ENCODE measurements around the gene SPNS3.

DNA sequence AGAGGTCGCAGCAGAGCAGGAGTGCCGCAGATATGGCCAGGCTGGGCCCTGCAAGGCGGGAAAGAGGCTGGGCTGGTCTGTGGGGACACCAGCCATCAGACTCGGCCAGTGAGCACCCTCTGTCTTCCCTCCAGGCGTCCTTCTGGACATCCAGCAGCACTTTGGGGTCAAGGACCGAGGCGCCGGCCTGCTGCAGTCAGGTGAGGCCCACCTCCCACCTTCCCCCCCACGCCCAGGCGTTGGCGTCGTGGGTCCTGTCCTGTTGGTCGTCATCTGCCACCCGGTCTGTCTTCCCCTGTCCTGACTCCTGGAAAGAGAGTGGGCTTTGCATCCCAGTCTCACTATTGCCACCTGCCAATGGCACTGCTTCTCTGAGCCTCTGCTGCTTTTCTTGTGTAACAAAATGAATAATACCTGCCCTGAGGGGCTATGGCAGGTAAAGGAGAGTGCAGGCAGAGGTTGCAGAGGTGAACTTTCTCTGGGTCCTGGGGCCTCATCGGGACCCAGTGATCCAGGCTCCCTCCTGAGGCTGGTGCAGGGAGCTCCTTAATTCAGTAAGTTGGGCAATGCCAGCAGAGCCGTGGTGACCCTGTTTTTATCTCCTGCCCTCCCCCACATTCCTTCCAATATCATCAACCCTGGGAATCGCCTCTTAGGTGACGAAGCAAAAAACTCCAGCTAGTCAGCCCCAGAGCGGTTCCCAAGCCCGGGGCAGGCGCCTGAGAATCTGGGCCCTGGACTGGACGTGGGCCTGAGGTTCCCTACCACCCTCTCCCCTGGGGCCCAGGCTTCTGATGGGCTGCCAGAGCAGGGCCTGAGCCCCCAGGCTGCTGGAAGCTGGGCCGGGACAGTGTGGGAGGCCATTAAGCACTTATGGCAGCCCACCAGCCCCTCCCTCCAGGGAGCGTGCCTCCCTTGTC, 79.6 kb downstream of the SPNS3 start:
- TF ChIP-seq POLR2A (IDR thresholded peaks at IDR 0.05): no peak
- TF ChIP-seq, protein P1, sequence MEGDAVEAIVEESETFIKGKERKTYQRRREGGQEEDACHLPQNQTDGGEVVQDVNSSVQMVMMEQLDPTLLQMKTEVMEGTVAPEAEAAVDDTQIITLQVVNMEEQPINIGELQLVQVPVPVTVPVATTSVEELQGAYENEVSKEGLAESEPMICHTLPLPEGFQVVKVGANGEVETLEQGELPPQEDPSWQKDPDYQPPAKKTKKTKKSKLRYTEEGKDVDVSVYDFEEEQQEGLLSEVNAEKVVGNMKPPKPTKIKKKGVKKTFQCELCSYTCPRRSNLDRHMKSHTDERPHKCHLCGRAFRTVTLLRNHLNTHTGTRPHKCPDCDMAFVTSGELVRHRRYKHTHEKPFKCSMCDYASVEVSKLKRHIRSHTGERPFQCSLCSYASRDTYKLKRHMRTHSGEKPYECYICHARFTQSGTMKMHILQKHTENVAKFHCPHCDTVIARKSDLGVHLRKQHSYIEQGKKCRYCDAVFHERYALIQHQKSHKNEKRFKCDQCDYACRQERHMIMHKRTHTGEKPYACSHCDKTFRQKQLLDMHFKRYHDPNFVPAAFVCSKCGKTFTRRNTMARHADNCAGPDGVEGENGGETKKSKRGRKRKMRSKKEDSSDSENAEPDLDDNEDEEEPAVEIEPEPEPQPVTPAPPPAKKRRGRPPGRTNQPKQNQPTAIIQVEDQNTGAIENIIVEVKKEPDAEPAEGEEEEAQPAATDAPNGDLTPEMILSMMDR (IDR thresholded peaks at IDR 0.05): peak in 1 of 3 experiments; percentile 11
